Caki2 (cell line): ENCODE measurements around the gene MZT2A. TPM values are rescaled to one million over a fixed set of nuclear protein-coding genes. Genes with fewer than 3 reads are reported as not detected.
A peak's percentile ranks its signal among the peaks of the same experiment; 100 is the strongest.
"Not testable (repeated sequence)": the region's sequence is repeated elsewhere in the genome, so short reads cannot be mapped to it uniquely, and the experiment has no call there.

Experiments used
- DNase-seq: peaks from one replicate; pipeline ENCODE4 v3.0.0-alpha.2; 2015; ENCODE audit warnings: low read depth
- in situ Hi-C: cut with HindIII; loops from 2 replicates; pipeline ENCODE4 v1.10.0; 2016; ENCODE audit warnings: low sequenced_read_pairs, low pct_unique_long_range_greater_than_20kb, mixed read lengths
- total RNA-seq: library from RNA; depleted of rRNA; stranded (reverse); fragments of >200 nt; shearing (Covaris generic); gene quantifications from 2 replicates; pipeline ENCODE4 v1.2.3, GENCODE V29; 2014; ENCODE audit warnings: low replicate concordance

MZT2A gene
- total RNA-seq, 1 experiment from 2014 or later = 282 TPM

DNA sequence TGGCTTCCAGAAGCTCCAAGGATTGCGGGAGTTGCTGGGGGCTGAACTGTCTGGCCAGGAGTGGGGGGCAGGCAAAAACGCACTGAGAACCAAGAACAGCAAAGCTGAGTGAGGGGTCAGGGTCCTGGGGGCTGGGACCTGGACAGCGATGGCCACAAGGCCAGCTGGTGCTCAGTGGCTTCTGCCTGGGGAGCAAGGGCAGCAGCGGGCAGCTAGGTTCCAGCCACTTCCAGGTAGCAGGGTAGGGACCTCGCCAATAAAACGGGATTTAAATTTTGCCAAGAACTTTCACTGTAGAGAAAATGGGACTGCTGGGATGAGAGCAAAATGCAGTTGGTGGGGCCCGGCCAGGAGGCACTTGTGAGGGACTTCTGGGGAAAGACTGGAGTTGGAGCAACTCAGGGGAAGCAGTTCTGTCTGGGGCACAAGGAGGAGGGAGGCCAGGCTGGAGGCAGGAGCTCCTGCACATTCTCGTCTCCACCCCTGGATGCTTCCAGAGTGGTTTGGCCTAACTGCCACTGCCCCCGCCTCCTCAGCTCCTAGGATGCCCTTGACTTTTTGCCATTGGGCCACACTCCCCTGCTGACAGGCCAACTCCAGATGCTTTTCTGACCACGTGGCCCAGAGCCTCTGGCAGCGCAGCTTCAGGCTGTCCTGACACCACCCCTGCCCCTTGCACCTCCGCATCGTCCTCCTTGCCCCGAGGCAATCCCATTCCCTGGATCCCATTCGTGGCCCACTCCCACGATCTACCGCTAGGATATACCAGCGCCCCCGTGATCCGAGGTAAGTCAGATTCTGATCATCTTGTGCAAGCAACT, 30.0 kb upstream of the MZT2A start:
- in situ Hi-C loops = no loop called here
- no peak for DNase-seq

DNA sequence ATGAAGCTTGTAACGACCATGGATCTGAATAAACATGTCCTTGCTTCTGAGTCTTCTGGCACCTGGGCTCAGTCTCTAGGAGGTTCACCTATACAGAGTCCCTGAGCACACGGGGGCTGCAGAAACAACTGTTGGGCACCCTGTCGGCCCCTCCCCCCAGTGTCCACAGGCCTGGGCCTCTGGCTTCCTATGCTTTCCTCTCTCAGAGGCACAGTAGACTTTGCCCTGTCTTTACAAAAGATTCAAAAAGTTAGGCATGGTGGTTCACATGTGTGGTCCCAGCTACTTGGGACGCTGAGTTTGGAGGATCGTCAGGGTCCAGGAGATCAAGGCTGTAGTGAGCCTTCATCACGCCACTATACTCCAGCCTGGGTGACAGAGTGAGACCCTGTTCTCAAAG, 29.3 kb upstream of the MZT2A start:
- in situ Hi-C loops, DNase-seq: not testable (repeated sequence)

DNA sequence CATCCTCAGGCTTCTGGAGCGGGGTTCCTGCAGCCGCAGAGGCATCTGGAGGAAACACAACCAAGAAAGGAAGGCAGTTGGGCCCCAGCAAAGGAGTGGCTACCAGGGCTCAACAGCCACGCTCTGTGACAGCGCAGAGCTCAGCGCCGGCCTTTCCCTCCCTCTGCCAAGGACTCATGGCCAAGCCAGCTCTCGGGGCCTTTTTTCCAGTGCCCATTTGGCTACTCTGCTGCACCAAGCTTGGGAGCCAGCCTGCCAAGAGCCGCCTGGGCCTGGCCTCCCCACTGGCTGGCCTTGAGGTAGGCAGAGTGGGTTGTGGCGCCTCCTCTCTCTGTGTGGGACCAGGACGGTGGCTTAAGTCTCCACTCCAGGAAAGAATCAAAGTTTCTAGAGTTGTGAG, 28.3 kb upstream of the MZT2A start:
- DNase-seq = no peak
- in situ Hi-C loops = no loop called here

DNA sequence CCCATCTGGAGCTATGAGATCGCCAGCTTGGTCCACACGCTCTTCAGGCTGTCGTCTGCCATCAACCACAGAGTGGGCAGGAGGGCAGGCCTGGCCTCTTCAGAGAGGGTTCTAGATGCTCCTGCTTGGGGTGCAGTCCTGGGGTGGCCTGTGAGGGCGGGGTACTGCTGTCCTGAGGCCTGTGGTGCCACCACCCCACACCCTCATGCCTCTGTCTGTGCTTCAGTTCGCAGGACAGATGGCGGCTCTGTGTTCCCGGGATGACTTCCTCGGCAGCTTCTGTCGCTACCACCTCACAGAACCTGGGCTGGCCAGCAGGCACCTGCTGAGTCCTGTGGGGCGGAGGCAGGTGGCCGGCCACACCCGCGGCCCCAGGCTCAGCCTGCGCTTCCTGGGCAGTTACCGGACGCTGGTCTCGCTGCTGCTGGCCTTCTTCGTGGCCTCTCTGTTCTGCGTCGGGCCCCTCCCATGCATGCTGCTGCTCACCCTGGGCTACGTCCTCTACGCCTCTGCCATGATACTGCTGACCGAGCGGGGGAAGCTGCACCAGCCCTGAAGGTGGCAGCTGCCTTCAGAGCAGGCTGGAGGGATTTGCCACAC, 27.8 kb upstream of the MZT2A start:
- in situ Hi-C loops, DNase-seq: not testable (repeated sequence)

DNA sequence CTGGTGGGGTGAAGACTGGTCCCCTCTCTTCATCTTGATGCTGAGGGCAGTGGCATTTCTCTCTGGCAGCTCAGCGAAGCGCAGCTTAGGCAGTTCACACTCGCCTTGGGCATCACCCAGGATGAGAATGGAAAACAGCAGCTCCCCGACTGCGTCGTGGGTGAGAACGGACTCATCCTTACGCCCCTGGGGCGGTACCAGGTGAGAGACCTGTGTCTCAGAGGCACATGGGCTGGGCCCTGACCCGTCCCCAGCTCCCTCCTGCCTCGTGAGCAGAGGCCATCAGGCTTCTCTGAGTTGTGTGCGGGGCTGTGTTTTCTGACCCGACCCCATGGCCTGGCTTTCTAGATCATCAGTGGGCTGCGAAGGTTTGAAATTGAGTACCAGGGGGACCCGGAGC, 27.3 kb upstream of the MZT2A start:
- no peak for DNase-seq
- in situ Hi-C loops = no loop called here

DNA sequence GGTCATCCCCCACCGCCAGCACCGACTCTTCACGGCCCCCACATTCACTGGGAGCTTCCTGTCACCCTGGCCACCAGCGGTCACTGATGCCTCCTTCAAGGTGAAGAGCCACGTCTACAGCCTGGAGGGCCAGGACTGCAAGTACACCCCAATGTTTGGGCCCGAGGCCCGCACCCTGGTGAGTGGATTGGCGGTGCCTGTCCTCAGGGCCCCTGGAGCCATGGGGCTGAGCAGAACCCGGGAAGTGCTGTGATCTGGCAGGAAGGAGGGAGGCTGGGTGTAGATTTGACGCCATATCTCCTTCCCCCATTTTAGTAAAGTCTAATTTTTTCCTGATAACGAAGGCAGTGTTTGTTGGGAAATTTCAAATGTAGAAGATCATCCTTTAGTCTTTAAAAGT, 26.3 kb upstream of the MZT2A start:
- in situ Hi-C loops, DNase-seq: not testable (repeated sequence)

DNA sequence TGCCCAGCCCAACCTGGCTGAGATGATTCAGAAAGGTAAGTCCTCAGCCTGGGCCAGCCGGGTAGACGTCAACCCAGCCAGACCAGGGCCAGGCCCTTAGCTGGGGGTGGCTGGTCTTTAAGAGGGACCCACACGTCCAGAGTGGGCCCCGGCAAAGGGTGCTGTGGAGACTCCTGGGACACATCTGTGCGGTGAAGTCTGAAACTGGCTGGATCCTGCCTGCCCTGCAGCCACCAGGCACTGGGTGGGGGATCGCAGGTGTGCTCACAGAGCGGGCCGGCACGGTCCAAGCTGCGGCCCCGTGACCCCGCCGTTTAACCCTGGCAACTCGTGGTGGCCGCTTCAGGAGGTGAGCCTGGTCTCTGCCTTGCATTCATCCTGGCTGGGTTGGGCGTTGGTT, 25.7 kb upstream of the MZT2A start:
- in situ Hi-C loops, DNase-seq: not testable (repeated sequence)

DNA sequence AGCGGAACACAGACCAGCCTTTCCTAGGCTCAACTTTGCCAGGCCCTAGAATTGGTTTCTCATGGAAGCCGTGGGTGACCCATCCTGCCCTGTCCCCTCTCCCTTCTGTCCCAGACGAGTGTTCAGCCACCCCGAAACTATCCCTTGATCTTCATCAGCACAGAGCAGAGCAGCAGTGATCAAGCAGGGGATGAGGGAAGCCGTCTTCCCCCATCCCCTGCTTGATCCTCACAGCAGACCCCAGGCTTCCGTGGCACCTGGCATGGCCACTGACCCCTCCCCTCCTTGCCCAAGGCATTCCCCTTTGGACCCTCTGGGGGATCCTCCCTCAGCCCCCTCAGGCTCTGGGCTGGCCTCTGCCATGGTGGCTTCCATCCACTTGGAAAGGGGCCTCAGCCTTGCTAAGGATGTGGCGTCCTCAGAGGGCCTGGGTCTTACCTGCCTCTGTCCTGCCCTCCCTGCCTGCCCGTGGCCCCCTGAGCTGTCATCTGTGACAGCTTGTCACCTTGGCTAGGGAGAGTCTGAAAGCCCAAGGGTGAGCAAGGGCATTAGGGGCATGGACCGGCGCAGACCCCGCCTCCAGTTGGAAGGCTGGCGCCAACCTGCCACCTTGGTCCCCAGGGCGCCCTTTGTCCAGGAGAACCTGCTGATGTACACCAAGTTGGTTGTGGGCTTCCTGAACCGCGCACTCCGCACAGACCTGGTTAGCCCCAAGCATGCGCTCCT, 25.1 kb upstream of the MZT2A start:
- DNase-seq = no peak
- in situ Hi-C loops = no loop called here

DNA sequence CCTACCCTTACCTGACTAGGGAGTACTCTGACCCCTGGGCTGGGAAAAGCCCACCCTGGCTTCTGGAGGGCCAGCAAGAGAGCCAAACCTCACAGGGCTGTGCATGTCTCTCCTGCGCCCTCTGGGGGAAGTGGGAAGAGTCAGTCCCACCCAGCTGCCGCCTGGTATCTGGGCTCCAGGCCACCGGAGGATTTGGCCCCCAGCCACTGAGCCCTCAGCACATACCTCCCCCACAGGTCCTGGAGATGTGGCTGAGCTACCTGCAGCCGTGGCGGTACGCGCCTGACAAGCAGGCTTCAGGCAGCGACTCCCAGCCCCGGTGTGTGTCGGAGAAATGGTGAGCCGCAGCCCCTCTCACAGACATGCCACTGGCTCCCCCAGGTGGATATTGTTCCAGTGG, 24.4 kb upstream of the MZT2A start:
- in situ Hi-C loops = not testable (repeated sequence)

DNA sequence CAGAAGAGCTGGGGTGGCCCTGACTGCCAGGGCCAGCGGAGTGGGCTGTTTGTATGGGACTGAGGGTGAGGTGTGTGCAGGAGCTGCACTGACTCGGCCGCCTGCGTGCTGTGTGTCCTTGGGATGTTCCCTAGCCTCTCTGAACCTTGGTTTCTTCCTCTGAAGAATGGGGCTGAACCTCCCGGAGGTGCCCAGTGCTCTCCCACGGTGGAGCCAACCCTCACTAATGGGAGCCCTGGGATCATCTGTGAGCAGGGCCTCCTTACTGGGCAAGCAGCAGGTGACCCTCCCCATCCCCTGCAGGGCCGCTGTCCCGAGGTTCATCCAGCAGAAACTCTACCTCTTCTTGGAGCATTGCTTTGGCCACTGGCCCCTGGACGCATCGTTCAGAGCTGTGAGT, 23.8 kb upstream of the MZT2A start:
- DNase-seq = no peak
- in situ Hi-C loops = no loop called here

More for the DNA sequence above, 24.4 kb upstream of the MZT2A start:
- DNase-seq = not testable (repeated sequence)

DNA sequence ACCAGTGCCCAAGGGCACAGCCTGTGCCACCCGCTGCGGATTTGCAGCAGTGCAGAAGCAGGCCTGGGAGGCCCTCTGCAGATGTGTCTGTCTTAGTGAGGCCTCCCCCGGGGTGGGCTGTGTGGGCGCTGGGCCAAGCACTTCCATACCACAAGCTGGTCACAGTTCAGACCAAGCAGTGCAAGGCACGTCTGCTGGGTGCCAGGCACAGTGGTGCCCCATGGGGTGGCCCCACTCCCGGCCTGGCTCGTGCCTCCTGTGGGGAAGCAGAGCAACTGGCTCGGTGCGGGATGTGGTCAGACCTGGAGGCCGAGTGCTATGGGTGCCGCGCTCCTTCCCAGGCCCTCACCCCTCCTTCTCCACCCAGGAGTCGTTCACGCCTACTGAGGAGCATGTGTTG, 23.0 kb upstream of the MZT2A start:
- DNase-seq, in situ Hi-C loops: not testable (repeated sequence)

DNA sequence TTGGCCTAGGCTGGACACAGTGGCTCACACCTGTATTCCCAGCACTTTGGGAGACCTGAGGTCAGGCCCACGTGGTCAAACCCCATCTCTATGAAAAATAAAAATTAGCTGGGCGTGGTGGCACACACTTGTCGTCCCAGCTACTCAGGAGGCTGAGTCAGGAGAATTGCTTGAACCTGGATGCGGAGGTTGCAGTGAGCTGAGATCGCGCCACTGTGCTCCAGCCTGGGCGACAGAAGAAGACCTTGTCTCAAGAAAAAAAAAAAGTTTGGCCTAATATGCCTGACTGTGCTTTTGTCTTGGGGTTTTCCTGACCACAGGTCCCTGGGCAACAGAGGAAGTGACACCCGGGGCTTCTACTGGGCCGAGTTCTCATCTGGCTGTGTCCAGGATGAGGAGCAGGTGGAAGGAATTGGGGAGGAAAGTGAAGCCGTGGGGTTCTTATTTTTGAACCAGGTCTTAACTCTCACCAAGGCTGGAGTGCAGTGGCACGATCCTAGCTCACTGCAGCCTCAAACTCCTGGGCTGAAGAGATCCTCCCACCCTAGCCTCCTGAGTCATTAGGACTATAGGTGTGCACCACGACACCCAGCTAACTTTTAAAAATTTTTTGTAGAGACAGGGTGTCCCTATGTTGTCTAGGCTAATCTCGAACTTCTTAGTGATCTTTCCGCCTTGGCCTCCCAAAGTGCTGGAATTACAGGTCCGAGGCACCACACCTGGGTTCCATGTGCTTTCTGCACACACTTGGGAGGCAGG, 22.4 kb upstream of the MZT2A start:
- DNase-seq, in situ Hi-C loops: not testable (repeated sequence)

DNA sequence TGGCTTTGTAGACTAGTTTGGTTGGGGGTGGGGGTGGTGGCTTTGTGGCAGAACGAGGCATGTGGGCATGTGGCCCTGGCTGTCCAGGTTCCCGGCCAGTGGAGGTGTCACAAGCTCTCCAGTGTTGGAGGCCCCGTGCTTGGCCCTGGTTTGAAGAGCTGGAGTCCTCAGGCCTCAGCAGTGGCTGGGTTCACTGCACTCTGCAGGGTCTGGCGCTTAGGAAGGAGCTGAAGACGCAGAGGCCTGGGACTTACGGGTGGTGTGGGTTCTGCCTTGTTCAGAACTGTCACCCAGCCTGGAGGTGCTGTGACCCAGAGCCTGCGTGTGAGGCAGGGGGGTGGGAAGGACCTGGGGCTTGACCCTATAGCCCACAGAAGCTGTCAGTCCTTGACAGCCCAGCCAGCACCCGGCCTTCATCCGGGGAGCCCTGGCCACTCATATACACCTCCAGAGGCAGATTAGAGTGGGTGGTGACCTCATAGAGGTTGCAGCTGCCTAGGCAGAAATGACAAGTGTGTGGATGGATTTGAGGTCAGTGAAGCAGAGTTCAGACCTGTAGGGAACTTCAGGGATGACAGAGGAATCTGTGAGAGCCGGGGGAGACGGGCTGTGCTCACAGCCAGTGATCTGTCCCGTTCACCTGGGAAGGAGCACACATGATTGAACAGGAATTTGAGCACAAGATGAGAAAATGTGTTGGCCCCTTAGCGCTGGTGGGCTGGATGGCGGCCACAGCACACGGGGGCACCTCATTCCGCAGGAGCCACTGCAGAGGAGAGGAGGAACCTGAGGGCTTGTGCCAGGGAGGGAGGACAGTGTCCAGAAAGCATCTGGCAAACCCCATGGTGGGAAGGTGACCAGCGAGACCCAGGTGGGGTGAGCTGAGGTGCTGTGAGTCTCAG, 20.0 kb upstream of the MZT2A start:
- in situ Hi-C loops = not testable (repeated sequence)
- DNase-seq = peak; percentile 46

DNA sequence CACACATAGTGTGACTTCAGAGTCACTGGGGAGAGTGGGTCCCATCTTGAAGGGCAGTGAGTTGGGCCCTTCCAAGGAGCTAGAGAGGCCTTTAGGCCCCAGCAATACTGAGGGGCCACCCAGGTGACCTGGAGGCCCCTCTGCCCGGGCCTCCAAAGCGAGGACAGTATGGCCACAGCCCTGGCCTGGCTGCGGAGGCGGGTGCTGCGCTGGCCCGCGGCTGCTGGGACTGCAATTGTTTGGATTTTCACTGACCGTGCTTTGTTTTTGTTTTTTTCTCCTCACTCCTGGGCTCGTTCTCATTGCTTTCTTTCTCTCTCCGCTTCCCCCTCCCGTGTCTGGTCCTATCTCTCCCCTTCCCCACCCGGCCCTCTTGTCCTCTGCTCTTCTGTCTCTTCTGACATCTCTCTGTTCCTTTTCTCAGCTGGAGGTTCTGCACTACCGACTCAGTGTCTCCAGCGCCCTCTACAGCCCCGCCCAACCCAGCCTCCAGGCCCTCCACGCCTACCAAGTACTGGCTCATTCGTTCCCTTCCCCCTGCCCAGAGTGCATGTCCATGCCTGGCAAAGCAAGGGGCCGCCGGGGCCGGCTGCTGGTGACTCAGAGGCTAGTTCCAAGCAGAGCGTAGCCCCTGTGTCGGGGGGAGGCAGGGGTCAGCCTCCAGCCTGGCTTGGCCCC, 19.2 kb upstream of the MZT2A start:
- DNase-seq = peak; percentile 86
- in situ Hi-C loops = not testable (repeated sequence)

DNA sequence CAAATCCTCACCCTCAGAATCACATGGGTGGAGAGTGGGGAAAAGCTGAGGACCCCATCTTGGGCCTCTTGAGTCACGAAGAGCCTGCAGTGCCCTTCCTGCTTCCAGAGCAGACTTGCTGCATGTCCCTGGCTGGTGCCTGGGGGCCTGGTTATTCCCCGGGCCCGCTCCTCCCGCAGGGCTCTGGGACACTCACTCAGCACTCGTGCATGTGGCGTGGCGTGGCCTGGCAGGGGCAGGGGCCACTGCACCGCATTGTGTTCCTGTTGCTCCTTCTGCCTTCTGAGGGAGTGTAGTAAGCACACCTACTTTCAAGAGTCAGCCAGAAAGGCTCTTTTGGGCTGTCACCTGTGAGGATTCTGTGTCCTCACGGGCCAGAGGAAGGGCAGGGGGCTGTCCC, 17.4 kb upstream of the MZT2A start:
- no peak for DNase-seq
- in situ Hi-C loops = no loop called here

DNA sequence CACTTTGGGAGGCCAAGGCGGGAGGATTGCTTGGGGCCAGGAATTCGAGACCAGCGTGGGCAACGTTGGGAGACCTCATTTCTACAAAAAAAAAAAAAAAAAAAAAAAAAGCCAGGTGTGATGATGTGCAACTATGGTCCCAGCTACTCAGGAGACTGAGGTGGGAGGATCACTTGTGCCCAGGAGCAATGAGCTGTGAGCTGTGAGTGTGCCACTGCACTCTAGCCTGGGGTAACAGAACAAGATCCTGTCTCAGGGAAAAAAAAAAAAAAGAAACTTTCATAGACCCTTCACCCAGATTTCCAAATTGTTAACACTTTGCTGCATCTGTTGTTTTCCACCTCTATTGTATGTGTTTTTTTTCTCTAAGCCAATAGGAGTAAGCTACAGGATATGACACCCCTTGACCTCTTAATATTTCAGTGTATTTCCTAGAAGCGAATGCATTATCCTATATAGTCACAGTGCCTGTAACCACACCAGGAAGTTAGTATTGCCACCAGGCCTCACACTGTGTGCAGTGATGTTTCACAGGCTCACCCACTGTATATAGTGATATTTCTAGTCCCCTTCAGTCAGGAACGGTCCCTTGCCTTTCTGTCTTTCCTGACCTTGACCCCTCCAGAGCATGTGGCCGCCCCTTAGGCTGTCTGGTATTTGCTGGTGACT, 12.0 kb upstream of the MZT2A start:
- DNase-seq, in situ Hi-C loops: not testable (repeated sequence)

DNA sequence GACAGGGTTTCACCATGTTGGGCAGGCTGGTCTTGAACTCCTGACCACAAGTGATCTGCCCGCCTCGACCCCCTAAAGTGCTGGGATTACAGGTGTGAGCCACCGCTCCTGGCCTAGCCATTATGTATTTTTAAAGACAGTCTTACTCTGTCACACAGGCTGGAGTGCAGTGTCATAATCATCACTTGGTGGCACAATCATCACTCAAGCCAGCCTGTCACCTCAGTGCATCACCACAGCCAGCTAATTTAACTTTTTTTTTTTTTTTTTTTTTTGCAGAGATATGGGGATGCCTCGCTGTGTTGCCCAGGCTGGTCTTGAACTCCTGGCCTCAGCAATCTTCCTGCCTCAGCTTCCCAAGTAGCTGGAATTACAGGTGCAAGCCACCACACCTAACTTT, 11.4 kb upstream of the MZT2A start:
- DNase-seq, in situ Hi-C loops: not testable (repeated sequence)
